Mesangial cell (primary cell): ENCODE data around the gene ASB7. TPM values are rescaled to one million over a fixed set of nuclear protein-coding genes. Genes with fewer than 3 reads are reported as not detected.

Source experiments
- total RNA-seq: library from RNA; depleted of rRNA; stranded (reverse); fragments of >200 nt; gene quantifications from 2 replicates; pipeline ENCODE4 v1.2.3, GENCODE V29; 2015

Gene ASB7, protein sequence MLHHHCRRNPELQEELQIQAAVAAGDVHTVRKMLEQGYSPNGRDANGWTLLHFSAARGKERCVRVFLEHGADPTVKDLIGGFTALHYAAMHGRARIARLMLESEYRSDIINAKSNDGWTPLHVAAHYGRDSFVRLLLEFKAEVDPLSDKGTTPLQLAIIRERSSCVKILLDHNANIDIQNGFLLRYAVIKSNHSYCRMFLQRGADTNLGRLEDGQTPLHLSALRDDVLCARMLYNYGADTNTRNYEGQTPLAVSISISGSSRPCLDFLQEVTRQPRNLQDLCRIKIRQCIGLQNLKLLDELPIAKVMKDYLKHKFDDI
- total RNA-seq, result 8.0 and 10.0 TPM in 2 replicates

DNA sequence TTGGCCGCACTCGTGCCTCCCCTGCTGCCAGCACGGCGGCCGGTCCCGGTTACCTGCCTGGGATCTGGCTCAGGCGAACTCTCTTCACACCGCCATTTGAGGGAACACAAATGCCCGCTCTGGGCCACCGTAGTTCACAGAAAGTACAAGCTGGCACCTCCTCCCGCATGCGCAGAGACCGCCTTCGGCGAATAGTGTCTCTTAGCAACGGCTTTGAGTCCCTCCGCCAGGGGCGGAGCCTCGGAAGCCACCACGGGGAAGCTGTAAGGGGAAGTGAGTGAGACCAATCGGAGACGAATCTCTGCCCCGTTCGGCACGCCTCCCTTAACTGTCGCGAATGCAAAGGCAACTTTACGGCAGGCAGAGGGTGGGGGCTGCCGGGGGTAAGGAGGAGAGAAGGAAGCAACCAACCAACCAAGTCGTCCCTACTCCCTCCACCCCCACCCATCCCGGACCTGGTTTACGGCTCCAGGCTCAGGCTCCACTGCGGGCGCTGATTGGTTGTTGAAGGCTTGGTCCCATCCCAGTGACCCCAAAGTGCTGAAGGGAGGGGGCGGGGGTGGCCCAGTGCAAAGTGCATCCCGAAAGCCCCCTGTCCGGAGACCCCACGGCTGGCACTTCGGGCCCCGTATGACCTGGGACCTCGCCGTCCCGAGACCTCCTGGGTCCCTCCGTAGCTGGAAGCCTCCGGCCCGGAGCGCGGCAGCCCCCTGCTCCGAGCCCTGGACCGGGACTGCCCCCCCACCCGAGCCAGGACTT is at the start of gene ASB7, which contains the start of gene LINS1:
Gene ASB7, plus strand, starts transcription at position 526 of the 759 bp plus-strand sequence. CDS start 9,628 bp downstream, outside the sequence.
Gene LINS1, minus strand, starts transcription at position 121 of the 759 bp plus-strand sequence. CDS start 21,342 bp downstream, outside the sequence.

Other genes starting within 250 kb of the ASB7 start
- not detected in 2 replicates for gene CERS3, start 73.6 kb upstream of the ASB7 start, total RNA-seq
- 4.6 and 5.9 TPM in 2 replicates for gene LINS1, start 405 bp upstream of the ASB7 start, total RNA-seq